GM12878 (cell line): ENCODE data around the gene DNAAF5. TPM values are rescaled to one million over a fixed set of nuclear protein-coding genes. Genes with fewer than 3 reads are reported as not detected.

ENCODE experiments used
- ATAC-seq: fragments of 200-7000 bp; cut with Tn5 transposase; 3 replicates; pipeline ENCODE4 v1.9.1; 2020; ENCODE audit warnings: mild to moderate bottlenecking, moderate library complexity
- BruUV-seq: library from RNA; stranded (reverse); fragments of 400-500 nt; replicated peaks from 2 replicates; lab custom pipeline; 2021; lab: Mats Ljungman, UMichigan
- CTCF ChIA-PET: fragments of 300-600 bp; sonication (Branson Sonifier 250); formaldehyde crosslinking; extraction: SDS; loops from one replicate; lab custom pipeline; 2021; ENCODE audit warnings: inconsistent platforms; lab: Yijun Ruan, JAX
- POLR2A ChIA-PET: fragments of 350-600 bp; formaldehyde crosslinking; extraction: SDS; loops from one replicate; lab custom pipeline; 2021; ENCODE audit warnings: inconsistent platforms; lab: Charles Lee
- RAD21 ChIA-PET: fragments of 300-600 bp; sonication (Branson Sonifier 250); formaldehyde crosslinking; loops from one replicate; lab custom pipeline; 2023; ENCODE audit warnings: antibody characterized with exemption; ENCODE audit not compliant: unreplicated experiment; lab: Charles Lee
- SMC1A ChIA-PET: fragments of 300-600 bp; sonication (Branson Sonifier 250); formaldehyde crosslinking; loops from one replicate; lab custom pipeline; 2023; ENCODE audit not compliant: unreplicated experiment, uncharacterized antibody; lab: Charles Lee
- DNase-seq: peaks from one replicate; pipeline ENCODE4 v3.0.0-alpha.2; 2011; ENCODE audit warnings: low read depth, low spot score
- FAIRE-seq: peaks from 3 replicates; lab custom pipeline; 2011; peaks lifted over from hg19 to GRCh38; lab: Jason Lieb, UNC
- H2AFZ ChIP-seq: 2 replicates; pipeline ENCODE4 v1.6.0; 2011; ENCODE audit warnings: low read depth, low read length, control low read depth; ENCODE audit not compliant: control insufficient read depth
- H3K27ac ChIP-seq: 2 replicates; pipeline ENCODE4 v1.5.1; 2011; ENCODE audit warnings: control low read depth; ENCODE audit not compliant: control insufficient read depth, insufficient read depth
- H3K27me3 ChIP-seq, 2 experiments: replicated peaks in 1 of 2; 2 replicates each; pipeline versions ENCODE4 v1.6.0 to v1.6.1; 2011; ENCODE audit warnings: low read length in 1 of 2; ENCODE audit not compliant: control insufficient read depth in 2 of 2, insufficient read depth in 2 of 2
- H3K36me3 ChIP-seq, 2 experiments: 2 replicates each; pipeline ENCODE4 v1.5.1; 2011; ENCODE audit warnings: low read length in 1 of 2; ENCODE audit not compliant: control insufficient read depth in 2 of 2, insufficient read depth in 2 of 2
- H3K4me1 ChIP-seq: 2 replicates; pipeline ENCODE4 v1.6.1; 2011; ENCODE audit warnings: mild to moderate bottlenecking, low read length, moderate library complexity, mixed read lengths; ENCODE audit not compliant: control insufficient read depth, insufficient read depth
- H3K4me2 ChIP-seq: 2 replicates; pipeline ENCODE4 v1.6.0; 2011; ENCODE audit warnings: control low read depth; ENCODE audit not compliant: control insufficient read depth, insufficient read depth
- H3K4me3 ChIP-seq: fragments of 200-600 bp; sonication (generic); 2 replicates; pipeline ENCODE4 v1.5.1; 2016
- H3K79me2 ChIP-seq: 2 replicates; pipeline ENCODE4 v1.6.0; 2011; ENCODE audit warnings: low read length; ENCODE audit not compliant: control insufficient read depth, insufficient read depth
- H3K9ac ChIP-seq: 2 replicates; pipeline ENCODE4 v1.8.0; 2011; ENCODE audit warnings: low read length, control low read depth, mixed read lengths; ENCODE audit not compliant: control insufficient read depth, insufficient read depth
- H3K9me3 ChIP-seq: replicated peaks from 3 replicates; pipeline ENCODE4 v1.5.1; 2011; ENCODE audit warnings: mild to moderate bottlenecking, low read length; ENCODE audit not compliant: control insufficient read depth, insufficient read depth
- H4K20me1 ChIP-seq: 2 replicates; pipeline ENCODE4 v1.6.0; 2011; ENCODE audit not compliant: control insufficient read depth, insufficient read depth
- CEBPB ChIP-seq, 2 experiments: fragments of 150-350 bp in 1 of 2; IDR thresholded peaks; 2 replicates each; pipeline ENCODE4 v1.6.1; 2012 to 2014; ENCODE audit warnings: low read depth in 2 of 2, low read length in 2 of 2, borderline replicate concordance in 1 of 2, inconsistent platforms in 1 of 2
- ETV6 ChIP-seq, 2 experiments: fragments of 450-650 bp in 1 of 2; IDR thresholded peaks in 1 of 2; conservative IDR thresholded peaks in 1 of 2; 2 replicates each; pipeline ENCODE4 v1.6.1; 2014; ENCODE audit warnings: antibody characterized with exemption in 1 of 2, borderline replicate concordance in 1 of 2, low read depth in 1 of 2, mild to moderate bottlenecking in 1 of 2, moderate library complexity in 1 of 2
- EZH2 ChIP-seq: IDR thresholded peaks from 2 replicates; pipeline ENCODE4 v1.6.1; 2012; ENCODE audit warnings: low read depth, mild to moderate bottlenecking, control low read depth, inconsistent platforms, low read length, borderline replicate concordance; ENCODE audit not compliant: control insufficient read depth
- HDGF ChIP-seq: fragments of 450-650 bp; IDR thresholded peaks from 2 replicates; pipeline ENCODE4 v1.6.1; 2016; ENCODE audit warnings: antibody characterized with exemption
- MEF2A ChIP-seq: IDR thresholded peaks from 2 replicates; pipeline ENCODE4 v1.6.1; 2011; ENCODE audit warnings: low read depth, mild to moderate bottlenecking, low read length, moderate library complexity; ENCODE audit not compliant: insufficient read depth
- MTA3 ChIP-seq: IDR thresholded peaks from 2 replicates; pipeline ENCODE4 v1.6.1; 2012; ENCODE audit warnings: low read length, inconsistent platforms, borderline replicate concordance
- NFIC ChIP-seq: IDR thresholded peaks from 2 replicates; pipeline ENCODE4 v1.6.1; 2012; ENCODE audit warnings: low read depth, mild to moderate bottlenecking, inconsistent platforms, low read length, moderate library complexity
- RCOR1 ChIP-seq: conservative IDR thresholded peaks from 2 replicates; pipeline ENCODE4 v1.6.1; 2012; ENCODE audit warnings: low read depth, low read length, improper control_type of control experiment
- SIX5 ChIP-seq: IDR thresholded peaks from 2 replicates; pipeline ENCODE4 v1.6.1; 2011; ENCODE audit warnings: mild to moderate bottlenecking, low read depth, low read length, moderate library complexity; ENCODE audit not compliant: severe bottlenecking
- SMAD1 ChIP-seq: fragments of 450-650 bp; IDR thresholded peaks from 2 replicates; pipeline ENCODE4 v1.6.1; 2018; ENCODE audit warnings: mild to moderate bottlenecking, low read depth; ENCODE audit not compliant: partially characterized antibody
- SMC3 ChIP-seq: IDR thresholded peaks from 2 replicates; pipeline ENCODE4 v1.6.1; 2011; ENCODE audit warnings: low read length, improper control_type of control experiment, borderline replicate concordance
- YY1 ChIP-seq: IDR thresholded peaks from 2 replicates; pipeline ENCODE4 v1.6.1; 2011; ENCODE audit warnings: low read depth, mild to moderate bottlenecking, low read length
- ZBTB40 ChIP-seq: fragments of 450-650 bp; IDR thresholded peaks from 2 replicates; pipeline ENCODE4 v1.6.1; 2016; ENCODE audit warnings: mild to moderate bottlenecking, moderate library complexity, borderline replicate concordance
- ZNF384 ChIP-seq: IDR thresholded peaks from 2 replicates; pipeline ENCODE4 v1.6.1; 2012; ENCODE audit warnings: low read depth, mild to moderate bottlenecking, low read length, improper control_type of control experiment, borderline replicate concordance
- ZNF687 ChIP-seq: fragments of 450-650 bp; IDR thresholded peaks from 2 replicates; pipeline ENCODE4 v1.6.1; 2017; ENCODE audit warnings: mild to moderate bottlenecking, moderate library complexity
- WGBS: methylation state at CpG from one replicate; pipeline ENCODE4 v1.1.6; 2016; ENCODE audit warnings: low lambda C conversion rate; ENCODE audit not compliant: insufficient replicate concordance, insufficient coverage; ENCODE audit errors: missing lambda C conversion rate; 5-methylcytosine and 5-hydroxymethylcytosine counted together
- in situ Hi-C: fragments of 300-500 bp; cut with MboI; formaldehyde crosslinking; loops from 9 replicates; pipeline ENCODE4 v1.14.3; 2018; ENCODE audit warnings: mixed read lengths
- intact Hi-C: fragments of 100-400 bp; cut with micrococcal nuclease; formaldehyde crosslinking; loops from one replicate; pipeline ENCODE4 v1.14.2; 2022; ENCODE audit not compliant: unreplicated experiment
- polyA plus RNA-seq, 11 experiments: library from polyadenylated mRNA; depleted of rRNA in 4 of 11; unstranded in 6 of 11; stranded (reverse) in 5 of 11; fragments of >200 nt; fragmentation: Nextera tagmentation in 4 of 11; fragmentation: Illumina TruSeq in 1 of 11; extraction: Ambion mirVana in 4 of 11; extraction: Trizol in 1 of 11; gene quantifications; 1 replicate in 1 of 11; 2 replicates in 10 of 11; pipeline versions ENCODE4 v1.2.1 to v1.2.3, GENCODE V29; 2011 to 2016; ENCODE audit warnings: inconsistent platforms in 2 of 11, missing spikeins in 2 of 11, low read depth in 1 of 11
- total RNA-seq, 4 experiments: library from RNA; depleted of rRNA in 3 of 4; stranded (reverse); fragments of >200 nt in 3 of 4; fragmentation: Illumina TruSeq in 1 of 4; extraction: Trizol in 1 of 4; gene quantifications; 2 replicates each; pipeline versions ENCODE4 v1.2.1 to v1.2.3, GENCODE V29; 2013 to 2021

The DNAAF5 gene
- total and polyA plus RNA-seq, 10 of the 15 experiments (the other 5 are each of a cell fraction or from before 2014, with no cell fraction given) = 1.8 to 38.3 (median 9.2) TPM

GRCh38 chr7:822692-823276 is 96.3 kb downstream of the DNAAF5 start:
- SMC1A ChIA-PET = no interaction called here
- DNase-seq = no peak
- H3K27ac ChIP-seq = no peak overlapping the region
- no peak for ATAC-seq
- peaks cover 2 to 9% of the 10 kb centered on the region in 2 experiments for H3K36me3 ChIP-seq
- peaks cover 70% of the 10 kb centered on the region for H3K79me2 ChIP-seq
- no peak overlapping the region for H3K4me3 ChIP-seq
- intact Hi-C loops = no loop called here
- BruUV-seq = no TSS peak
- peaks cover 12% of the 10 kb centered on the region for H3K4me1 ChIP-seq
- POLR2A ChIA-PET = no interaction called here
- RAD21 ChIA-PET = no interaction called here
- H3K4me2 ChIP-seq = no peak overlapping the region
- 95% methylated on average over 32 of the region's 32 CpGs for WGBS
- no peaks in the 10 kb centered on the region for H3K9me3 ChIP-seq
- CTCF ChIA-PET = interaction anchor here (1.4 kb wide), 1 partner anchor 9 kb away, joined by 3 read pairs; the partner anchor contains the start of gene SUN1
- TF ChIP-seq CEBPB (IDR thresholded peaks at IDR 0.05; ENCODE audit: borderline replicate concordance in 1 of 2, low read depth in 2 of 2, low read length in 2 of 2) (no peak), SMAD1 (no peak), ZNF384 (no peak), MTA3 (no peak), NFIC (no peak), ZBTB40 (no peak), ZNF687 (no peak), YY1 (no peak), SIX5 (no peak), ETV6 (conservative IDR thresholded peaks at IDR 0.05 in 1 of 2, IDR thresholded peaks at IDR 0.05 in 1 of 2; ENCODE audit: borderline replicate concordance in 1 of 2, low read depth in 1 of 2) (no peak), EZH2 (no peak), SMC3 (no peak), HDGF (no peak), MEF2A (no peak), RCOR1 (no peak)
- TF ChIP-seq, all 136 proteins: peak for 0
- Histone ChIP-seq H4K20me1 (no peaks in the 10 kb centered on the region), H2AFZ (no peak overlapping the region), H3K27me3 (no peaks in the 10 kb centered on the region), H3K9ac (no peak overlapping the region)
- FAIRE-seq = no peak
- in situ Hi-C loops = no loop called here
